HEK293 (cell line): Measurements from ENCODE around the gene LRRC10B.
A peak's percentile ranks its signal among the peaks of the same experiment; 100 is the strongest.

Experiments
- CTCF ChIA-PET: fragments of 350-600 bp; formaldehyde crosslinking; extraction: SDS; loops from one replicate; lab custom pipeline; 2021; ENCODE audit warnings: antibody characterized with exemption; lab: Yijun Ruan, JAX
- POLR2A ChIA-PET: fragments of 300-600 bp; formaldehyde crosslinking; extraction: SDS; loops from one replicate; lab custom pipeline; 2020; ENCODE audit warnings: antibody characterized with exemption, inconsistent platforms; lab: Yijun Ruan, JAX
- H3K27ac ChIP-seq: fragments of 200-500 bp; sonication (Bioruptor generic); 2 replicates; pipeline ENCODE4 v1.5.1; 2014; ENCODE audit warnings: low read depth, low read length, control low read depth, inconsistent platforms; ENCODE audit errors: extremely low read depth
- H3K36me3 ChIP-seq, 2 experiments: fragments of 200-500 bp in 1 of 2; sonication (Bioruptor generic) in 1 of 2; 1 replicate in 1 of 2; 2 replicates in 1 of 2; pipeline ENCODE4 v1.5.1; 2014 to 2017; ENCODE audit warnings: inconsistent platforms in 2 of 2, low read length in 2 of 2; ENCODE audit not compliant: control insufficient read depth in 2 of 2, insufficient read depth in 1 of 2
- H3K4me1 ChIP-seq: fragments of 200-500 bp; sonication (Bioruptor generic); 2 replicates; pipeline ENCODE4 v1.5.1; 2014; ENCODE audit warnings: mild to moderate bottlenecking, low read length, inconsistent platforms; ENCODE audit not compliant: control insufficient read depth, insufficient read depth
- H3K4me3 ChIP-seq: 2 replicates; pipeline ENCODE4 v1.5.1; 2011; ENCODE audit warnings: low read depth, mild to moderate bottlenecking, control low read depth, low read length, moderate library complexity
- H3K9me3 ChIP-seq: fragments of 200-500 bp; sonication (Bioruptor generic); 2 replicates; pipeline ENCODE4 v1.5.1; 2014; ENCODE audit warnings: low read depth, low read length, inconsistent platforms; ENCODE audit not compliant: control insufficient read depth, insufficient read depth
- EGR2 ChIP-seq: fragments of 450-650 bp; formaldehyde crosslinking; IDR thresholded peaks from 2 replicates; pipeline ENCODE4 v1.5.1; 2016; ENCODE audit warnings: low read depth, missing biosample characterization, missing genetic modification characterization
- FEZF1 ChIP-seq: fragments of 450-650 bp; formaldehyde crosslinking; IDR thresholded peaks from 2 replicates; pipeline ENCODE4 v1.5.1; 2016; ENCODE audit warnings: missing biosample characterization, missing genetic modification characterization
- INSM2 ChIP-seq: fragments of 450-650 bp; formaldehyde crosslinking; IDR thresholded peaks from 2 replicates; pipeline ENCODE4 v1.5.1; 2016; ENCODE audit warnings: missing biosample characterization, missing genetic modification characterization
- KLF1 ChIP-seq: fragments of 450-650 bp; formaldehyde crosslinking; IDR thresholded peaks from 2 replicates; pipeline ENCODE4 v1.5.1; 2016; ENCODE audit warnings: missing biosample characterization, missing genetic modification characterization
- SCRT1 ChIP-seq: fragments of 450-650 bp; formaldehyde crosslinking; IDR thresholded peaks from 2 replicates; pipeline ENCODE4 v1.5.1; 2016; ENCODE audit warnings: missing biosample characterization, missing genetic modification characterization, borderline replicate concordance
- SETDB1 ChIP-seq: IDR thresholded peaks from one replicate; pipeline ENCODE4 v1.6.1; 2017; ENCODE audit warnings: mild to moderate bottlenecking, low read length, moderate library complexity, mixed read lengths; ENCODE audit not compliant: insufficient read length
- WT1 ChIP-seq: fragments of 450-650 bp; formaldehyde crosslinking; IDR thresholded peaks from 2 replicates; pipeline ENCODE4 v1.5.1; 2016; ENCODE audit warnings: missing biosample characterization, missing genetic modification characterization
- YY1 ChIP-seq: fragments of 450-650 bp; formaldehyde crosslinking; IDR thresholded peaks from 2 replicates; pipeline ENCODE4 v1.5.1; 2018; ENCODE audit warnings: missing biosample characterization, missing genetic modification characterization
- ZBTB7A ChIP-seq: fragments of 450-650 bp; formaldehyde crosslinking; IDR thresholded peaks from 2 replicates; pipeline ENCODE4 v1.5.1; 2016; ENCODE audit warnings: low read depth, missing biosample characterization, missing genetic modification characterization
- ZFHX2 ChIP-seq: fragments of 450-650 bp; formaldehyde crosslinking; conservative IDR thresholded peaks from 2 replicates; pipeline ENCODE4 v1.5.1; 2016; ENCODE audit warnings: missing biosample characterization, missing genetic modification characterization
- ZNF2 ChIP-seq: fragments of 450-650 bp; formaldehyde crosslinking; IDR thresholded peaks from 2 replicates; pipeline ENCODE4 v1.5.1; 2016; ENCODE audit warnings: missing biosample characterization, missing genetic modification characterization
- ZNF280C ChIP-seq: fragments of 450-650 bp; formaldehyde crosslinking; IDR thresholded peaks from 2 replicates; pipeline ENCODE4 v1.5.1; 2016; ENCODE audit warnings: missing biosample characterization, missing genetic modification characterization
- ZNF354C ChIP-seq: fragments of 450-650 bp; formaldehyde crosslinking; IDR thresholded peaks from 2 replicates; pipeline ENCODE4 v1.5.1; 2016; ENCODE audit warnings: missing biosample characterization, missing genetic modification characterization, low read depth, borderline replicate concordance
- ZNF510 ChIP-seq: fragments of 450-650 bp; formaldehyde crosslinking; IDR thresholded peaks from 2 replicates; pipeline ENCODE4 v1.5.1; 2018; ENCODE audit warnings: mild to moderate bottlenecking, missing genetic modification characterization, missing biosample characterization; ENCODE audit not compliant: insufficient replicate concordance
- ZNF521 ChIP-seq: fragments of 450-650 bp; formaldehyde crosslinking; IDR thresholded peaks from 2 replicates; pipeline ENCODE4 v1.5.1; 2017; ENCODE audit warnings: missing biosample characterization, mild to moderate bottlenecking, missing genetic modification characterization
- ZNF529 ChIP-seq: fragments of 450-650 bp; formaldehyde crosslinking; IDR thresholded peaks from 2 replicates; pipeline ENCODE4 v1.5.1; 2017; ENCODE audit warnings: missing genetic modification characterization, missing biosample characterization; ENCODE audit not compliant: insufficient replicate concordance
- ZNF530 ChIP-seq: fragments of 450-650 bp; formaldehyde crosslinking; IDR thresholded peaks from 2 replicates; pipeline ENCODE4 v1.5.1; 2016; ENCODE audit warnings: low read depth, missing biosample characterization, missing genetic modification characterization
- ZNF548 ChIP-seq: fragments of 450-650 bp; formaldehyde crosslinking; IDR thresholded peaks from 2 replicates; pipeline ENCODE4 v1.5.1; 2016; ENCODE audit warnings: missing biosample characterization, missing genetic modification characterization
- ZNF624 ChIP-seq: fragments of 450-650 bp; formaldehyde crosslinking; IDR thresholded peaks from 2 replicates; pipeline ENCODE4 v1.5.1; 2017; ENCODE audit warnings: missing biosample characterization, missing genetic modification characterization
- ZNF701 ChIP-seq: fragments of 450-650 bp; formaldehyde crosslinking; IDR thresholded peaks from 2 replicates; pipeline ENCODE4 v1.5.1; 2016; ENCODE audit warnings: missing biosample characterization, missing genetic modification characterization
- ZNF76 ChIP-seq: fragments of 450-650 bp; formaldehyde crosslinking; IDR thresholded peaks from 2 replicates; pipeline ENCODE4; 2016; ENCODE audit warnings: low read depth, missing biosample characterization, missing genetic modification characterization, borderline replicate concordance
- ZSCAN23 ChIP-seq: fragments of 450-650 bp; formaldehyde crosslinking; IDR thresholded peaks from 2 replicates; pipeline ENCODE4 v1.5.1; 2016; ENCODE audit warnings: missing biosample characterization, missing genetic modification characterization
- TF ChIP-seq, protein P1 (sequence below): fragments of 450-650 bp; formaldehyde crosslinking; IDR thresholded peaks from 2 replicates; pipeline ENCODE4 v1.5.1; 2016; ENCODE audit warnings: missing biosample characterization, missing genetic modification characterization, borderline replicate concordance

Gene LRRC10B

DNA sequence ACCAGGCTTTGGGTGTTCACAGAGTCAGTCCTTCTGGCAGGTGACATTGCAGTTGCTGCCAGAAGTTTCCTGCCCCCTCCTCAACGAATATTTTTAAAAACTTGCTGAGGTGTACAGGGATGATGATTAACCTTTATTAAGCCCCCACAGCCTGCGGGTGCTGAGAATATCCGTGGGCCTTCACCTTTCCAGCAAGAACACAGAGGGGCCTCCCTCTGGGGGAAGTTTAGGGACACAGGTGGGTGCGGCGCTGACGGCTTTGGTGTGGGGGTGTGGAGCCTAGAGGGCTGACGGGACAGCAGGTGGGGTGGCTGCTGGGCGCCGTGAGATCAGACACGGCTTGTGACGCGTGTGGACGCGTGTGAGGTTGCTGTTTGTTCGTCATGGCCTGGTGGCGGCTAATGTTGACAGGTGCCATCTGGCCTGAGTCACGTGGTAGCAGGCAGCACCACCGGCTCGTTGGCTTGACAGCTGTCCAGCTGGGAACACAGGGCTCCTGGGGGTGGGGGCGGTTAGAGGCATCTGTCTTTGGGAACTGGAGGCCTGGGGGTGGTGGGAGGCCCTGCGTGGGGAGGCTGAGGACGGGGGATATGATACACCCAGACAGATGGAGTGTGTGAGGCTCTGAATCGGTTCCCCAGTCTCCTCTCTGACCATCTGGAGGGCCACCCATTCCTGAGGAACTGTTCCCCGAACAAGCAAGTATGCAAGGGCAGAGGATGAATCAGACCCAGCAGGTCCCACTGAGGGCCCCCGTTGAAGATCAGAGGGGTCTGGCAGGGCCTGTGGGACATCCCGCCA, 12.5 kb upstream of the LRRC10B start:
- Histone ChIP-seq H3K9me3 (no peaks in the 10 kb centered on the region), H3K4me1 (no peaks in the 10 kb centered on the region), H3K4me3 (no peak overlapping the region), H3K27ac (no peak overlapping the region), H3K36me3 (no peaks in the 10 kb centered on the region)
- TF ChIP-seq ZFHX2 (tag by site-specific recombination) (peak; percentile 37; the same call in 1 of the 2 replicates), EGR2 (peak; percentile 49; the same call in 1 of the 2 replicates), ZNF529 (tag by site-specific recombination) (no peak), ZBTB7A (tag by site-specific recombination) (no peak), ZNF548 (no peak), WT1 (no peak), ZNF76 (no peak)
- POLR2A ChIA-PET: no interaction called here
- CTCF ChIA-PET: interaction anchor here (0.6 to 1.4 kb wide), 2 partner anchors 25 to 61 kb away, joined by 4 to 6 read pairs; no protein-coding TSS in a partner anchor

GRCh38 chr11:61496602-61497400, 11.7 kb upstream of the LRRC10B start:
- H3K4me3 ChIP-seq: no peak overlapping the region
- H3K4me1 ChIP-seq: no peaks in the 10 kb centered on the region
- no peaks in the 10 kb centered on the region for H3K36me3 ChIP-seq
- H3K27ac ChIP-seq: no peak overlapping the region
- POLR2A ChIA-PET: no interaction called here
- H3K9me3 ChIP-seq: no peaks in the 10 kb centered on the region
- TF ChIP-seq EGR2: peak; percentile 86
- peak; percentile 88 for TF ChIP-seq ZFHX2 (tag by site-specific recombination)
- no peak for TF ChIP-seq ZSCAN23 (tag by site-specific recombination)
- TF ChIP-seq, all 188 proteins: peak for 2
- CTCF ChIA-PET: no interaction called here

- Histone ChIP-seq H3K4me3 (no peak overlapping the region), H3K4me1 (no peaks in the 10 kb centered on the region), H3K36me3 (no peaks in the 10 kb centered on the region), H3K27ac (no peak overlapping the region), H3K9me3 (no peaks in the 10 kb centered on the region)
- POLR2A ChIA-PET: no interaction called here
- CTCF ChIA-PET: interaction anchor here (0.7 to 1.6 kb wide), 2 partner anchors 15 to 19 kb away, joined by 3 to 6 read pairs; no protein-coding TSS in a partner anchor
- TF ChIP-seq KLF1 (tag by site-specific recombination) (no peak), ZNF624 (tag by site-specific recombination) (no peak), ZNF510 (tag by site-specific recombination) (no peak), ZNF530 (tag by site-specific recombination) (no peak), ZNF2 (tag by site-specific recombination) (no peak), ZNF701 (tag by site-specific recombination) (no peak), FEZF1 (no peak), ZNF280C (no peak), ZNF354C (tag by site-specific recombination) (no peak), SCRT1 (tag by site-specific recombination) (no peak), SETDB1 (no peak), YY1 (tag by site-specific recombination) (no peak), ZSCAN23 (tag by site-specific recombination) (no peak), ZNF521 (no peak), INSM2 (tag by site-specific recombination) (no peak)
- TF ChIP-seq, protein P1, sequence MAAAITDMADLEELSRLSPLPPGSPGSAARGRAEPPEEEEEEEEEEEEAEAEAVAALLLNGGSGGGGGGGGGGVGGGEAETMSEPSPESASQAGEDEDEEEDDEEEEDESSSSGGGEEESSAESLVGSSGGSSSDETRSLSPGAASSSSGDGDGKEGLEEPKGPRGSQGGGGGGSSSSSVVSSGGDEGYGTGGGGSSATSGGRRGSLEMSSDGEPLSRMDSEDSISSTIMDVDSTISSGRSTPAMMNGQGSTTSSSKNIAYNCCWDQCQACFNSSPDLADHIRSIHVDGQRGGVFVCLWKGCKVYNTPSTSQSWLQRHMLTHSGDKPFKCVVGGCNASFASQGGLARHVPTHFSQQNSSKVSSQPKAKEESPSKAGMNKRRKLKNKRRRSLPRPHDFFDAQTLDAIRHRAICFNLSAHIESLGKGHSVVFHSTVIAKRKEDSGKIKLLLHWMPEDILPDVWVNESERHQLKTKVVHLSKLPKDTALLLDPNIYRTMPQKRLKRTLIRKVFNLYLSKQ: no peak
Observed at GRCh38 chr11:61497473-61497872, 11.1 kb upstream of the LRRC10B start.
